Erythroblast (primary cell): ENCODE data around the gene HSD17B7.

Source experiments
- GATA1 ChIP-seq: IDR thresholded peaks from 2 replicates; pipeline ENCODE4 v1.6.1; 2011; ENCODE audit warnings: low read depth, mild to moderate bottlenecking, control low read depth, low read length, moderate library complexity
- POLR2A ChIP-seq: IDR thresholded peaks from 2 replicates; pipeline ENCODE4 v1.6.1; 2011; ENCODE audit warnings: mild to moderate bottlenecking, low read length

DNA sequence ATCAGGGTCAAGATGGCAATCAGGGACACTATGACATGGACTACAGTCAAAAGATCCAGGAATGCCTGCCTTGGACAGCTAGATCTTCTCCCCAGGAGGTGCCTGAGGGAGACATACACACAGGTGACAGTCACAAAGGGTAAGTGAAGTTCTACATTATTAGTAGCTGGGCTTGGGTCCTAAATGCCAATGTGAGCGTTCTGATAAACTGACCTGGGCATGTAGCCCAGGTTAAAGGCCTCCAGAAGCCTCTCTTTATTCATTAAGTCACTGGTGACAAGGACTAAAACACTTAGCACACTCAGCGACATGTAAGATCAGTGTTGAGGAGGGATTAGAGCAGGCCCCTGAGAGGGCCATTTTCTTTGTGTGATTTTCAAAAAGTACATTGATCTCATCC is 48.9 kb upstream of the HSD17B7 start:
- no peak for TF ChIP-seq POLR2A
- TF ChIP-seq GATA1: no peak
